ENCODE measurements around the gene GRAMD2A.

Gene GRAMD2A

DNA sequence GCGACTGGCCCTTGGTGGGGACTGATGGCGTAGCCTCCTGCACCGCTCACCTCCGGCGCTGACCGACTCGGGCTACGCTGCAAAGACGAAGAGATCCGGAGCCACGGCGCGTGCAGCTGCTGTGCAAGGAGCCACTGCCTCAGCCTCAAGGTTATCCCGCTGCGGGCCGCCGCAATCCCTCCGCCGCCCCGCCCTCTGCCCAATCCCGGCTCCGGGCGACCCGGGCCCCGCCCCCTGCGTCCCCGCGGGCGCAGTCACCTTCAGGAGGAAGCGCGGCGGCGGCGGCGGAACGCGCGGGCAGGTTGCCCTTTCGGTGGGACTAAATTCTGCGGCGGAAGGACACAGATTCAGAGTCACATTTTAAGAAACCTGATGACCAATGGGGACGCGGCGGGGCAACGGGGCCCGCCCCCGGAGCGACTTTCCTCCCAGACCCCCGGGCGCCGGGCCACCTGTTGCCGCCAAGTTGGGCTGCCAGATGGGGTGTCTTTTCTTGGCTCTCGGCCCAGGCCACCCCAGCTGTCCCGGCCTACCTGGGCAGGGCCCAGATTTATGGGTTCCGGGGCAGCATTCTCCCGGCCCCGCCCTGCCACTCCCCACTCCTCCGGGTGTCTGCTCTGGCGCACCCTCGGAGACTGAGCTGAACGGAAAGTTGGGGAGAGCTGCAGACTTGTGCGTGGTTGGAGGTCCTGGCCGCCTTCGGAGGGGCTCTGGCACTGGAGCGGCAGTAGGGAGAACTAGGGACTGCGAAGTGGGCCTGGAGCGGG lies 33.7 kb upstream of the GRAMD2A start, which contains the start of gene PKM (continued):
- TF ChIP-seq IKZF3 (tag by site-specific recombination; IDR thresholded peaks at IDR 0.05) (peak; percentile 62), ZNF292 (tag by site-specific recombination; IDR thresholded peaks at IDR 0.05; ENCODE audit: borderline replicate concordance, low read depth) (no peak), ZNF544 (tag by site-specific recombination; IDR thresholded peaks at IDR 0.05) (no peak), ZNF302 (tag by site-specific recombination; IDR thresholded peaks at IDR 0.05; ENCODE audit: low read depth) (no peak), ZXDB (tag by site-specific recombination; IDR thresholded peaks at IDR 0.05) (peak; percentile 97), ZFP3 (tag by site-specific recombination; IDR thresholded peaks at IDR 0.05; ENCODE audit: low read depth) (no peak), ZNF2 (tag by site-specific recombination; IDR thresholded peaks at IDR 0.05) (peak; percentile 13; the same call in 1 of the 2 replicates), ZSCAN23 (tag by site-specific recombination; IDR thresholded peaks at IDR 0.05) (peak; percentile 83), FEZF1 (tag by site-specific recombination; IDR thresholded peaks at IDR 0.05) (peak; percentile 41), BCL11A (tag by site-specific recombination; IDR thresholded peaks at IDR 0.05; ENCODE audit: low read depth) (peak; percentile 79), SP7 (tag by site-specific recombination; IDR thresholded peaks at IDR 0.05) (peak; percentile 94), ZNF19 (tag by site-specific recombination; IDR thresholded peaks at IDR 0.05; ENCODE audit: low read depth) (no peak), KLF7 (tag by site-specific recombination; IDR thresholded peaks at IDR 0.05; ENCODE audit: borderline replicate concordance) (peak; percentile 96), ZNF747 (tag by site-specific recombination; IDR thresholded peaks at IDR 0.05) (no peak), ZNF366 (tag by site-specific recombination; conservative IDR thresholded peaks at IDR 0.05) (peak; percentile 17; the same call in 1 of the 2 replicates), ZFP69B (tag by site-specific recombination; IDR thresholded peaks at IDR 0.05) (peak; percentile 49), ZNF133 (tag by site-specific recombination; IDR thresholded peaks at IDR 0.05) (no peak), ZNF660 (tag by site-specific recombination; IDR thresholded peaks at IDR 0.05) (peak; percentile 99), ZNF239 (tag by site-specific recombination; IDR thresholded peaks at IDR 0.05) (0 out of 2 replicates have a peak, but pooled peaks have one; percentile 4), KLF10 (tag by site-specific recombination; IDR thresholded peaks at IDR 0.05) (peak; percentile 97), ZNF404 (tag by site-specific recombination; IDR thresholded peaks at IDR 0.05) (no peak), YY2 (tag by site-specific recombination; IDR thresholded peaks at IDR 0.05) (peak; percentile 59; the same call in 1 of the 2 replicates), ZNF155 (tag by site-specific recombination; IDR thresholded peaks at IDR 0.05) (no peak), KLF16 (tag by site-specific recombination; IDR thresholded peaks at IDR 0.05) (peak; percentile 99), ZBTB1 (tag by site-specific recombination; IDR thresholded peaks at IDR 0.05) (peak; percentile 55; the same call in 1 of the 2 replicates), ZNF768 (tag by site-specific recombination; IDR thresholded peaks at IDR 0.05) (peak; percentile 80; the same call in 1 of the 2 replicates), ZNF274 (IDR thresholded peaks at IDR 0.05; ENCODE audit: low read length) (no peak), ZNF274 (tag by site-specific recombination; IDR thresholded peaks at IDR 0.05; ENCODE audit: borderline replicate concordance) (no peak), ZNF48 (tag by site-specific recombination; IDR thresholded peaks at IDR 0.05) (no peak), BCL11B (tag by site-specific recombination; IDR thresholded peaks at IDR 0.05; ENCODE audit: low read depth) (peak; percentile 86), PRDM1 (tag by site-specific recombination; IDR thresholded peaks at IDR 0.05) (no peak)
- TF ChIP-seq, protein P1, sequence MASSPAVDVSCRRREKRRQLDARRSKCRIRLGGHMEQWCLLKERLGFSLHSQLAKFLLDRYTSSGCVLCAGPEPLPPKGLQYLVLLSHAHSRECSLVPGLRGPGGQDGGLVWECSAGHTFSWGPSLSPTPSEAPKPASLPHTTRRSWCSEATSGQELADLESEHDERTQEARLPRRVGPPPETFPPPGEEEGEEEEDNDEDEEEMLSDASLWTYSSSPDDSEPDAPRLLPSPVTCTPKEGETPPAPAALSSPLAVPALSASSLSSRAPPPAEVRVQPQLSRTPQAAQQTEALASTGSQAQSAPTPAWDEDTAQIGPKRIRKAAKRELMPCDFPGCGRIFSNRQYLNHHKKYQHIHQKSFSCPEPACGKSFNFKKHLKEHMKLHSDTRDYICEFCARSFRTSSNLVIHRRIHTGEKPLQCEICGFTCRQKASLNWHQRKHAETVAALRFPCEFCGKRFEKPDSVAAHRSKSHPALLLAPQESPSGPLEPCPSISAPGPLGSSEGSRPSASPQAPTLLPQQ (tag by site-specific recombination; IDR thresholded peaks at IDR 0.05) = peak; percentile 94
- TF ChIP-seq, protein P2, sequence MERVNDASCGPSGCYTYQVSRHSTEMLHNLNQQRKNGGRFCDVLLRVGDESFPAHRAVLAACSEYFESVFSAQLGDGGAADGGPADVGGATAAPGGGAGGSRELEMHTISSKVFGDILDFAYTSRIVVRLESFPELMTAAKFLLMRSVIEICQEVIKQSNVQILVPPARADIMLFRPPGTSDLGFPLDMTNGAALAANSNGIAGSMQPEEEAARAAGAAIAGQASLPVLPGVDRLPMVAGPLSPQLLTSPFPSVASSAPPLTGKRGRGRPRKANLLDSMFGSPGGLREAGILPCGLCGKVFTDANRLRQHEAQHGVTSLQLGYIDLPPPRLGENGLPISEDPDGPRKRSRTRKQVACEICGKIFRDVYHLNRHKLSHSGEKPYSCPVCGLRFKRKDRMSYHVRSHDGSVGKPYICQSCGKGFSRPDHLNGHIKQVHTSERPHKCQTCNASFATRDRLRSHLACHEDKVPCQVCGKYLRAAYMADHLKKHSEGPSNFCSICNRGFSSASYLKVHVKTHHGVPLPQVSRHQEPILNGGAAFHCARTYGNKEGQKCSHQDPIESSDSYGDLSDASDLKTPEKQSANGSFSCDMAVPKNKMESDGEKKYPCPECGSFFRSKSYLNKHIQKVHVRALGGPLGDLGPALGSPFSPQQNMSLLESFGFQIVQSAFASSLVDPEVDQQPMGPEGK (tag by site-specific recombination; IDR thresholded peaks at IDR 0.05) = peak; percentile 98
- TF ChIP-seq, protein P3, sequence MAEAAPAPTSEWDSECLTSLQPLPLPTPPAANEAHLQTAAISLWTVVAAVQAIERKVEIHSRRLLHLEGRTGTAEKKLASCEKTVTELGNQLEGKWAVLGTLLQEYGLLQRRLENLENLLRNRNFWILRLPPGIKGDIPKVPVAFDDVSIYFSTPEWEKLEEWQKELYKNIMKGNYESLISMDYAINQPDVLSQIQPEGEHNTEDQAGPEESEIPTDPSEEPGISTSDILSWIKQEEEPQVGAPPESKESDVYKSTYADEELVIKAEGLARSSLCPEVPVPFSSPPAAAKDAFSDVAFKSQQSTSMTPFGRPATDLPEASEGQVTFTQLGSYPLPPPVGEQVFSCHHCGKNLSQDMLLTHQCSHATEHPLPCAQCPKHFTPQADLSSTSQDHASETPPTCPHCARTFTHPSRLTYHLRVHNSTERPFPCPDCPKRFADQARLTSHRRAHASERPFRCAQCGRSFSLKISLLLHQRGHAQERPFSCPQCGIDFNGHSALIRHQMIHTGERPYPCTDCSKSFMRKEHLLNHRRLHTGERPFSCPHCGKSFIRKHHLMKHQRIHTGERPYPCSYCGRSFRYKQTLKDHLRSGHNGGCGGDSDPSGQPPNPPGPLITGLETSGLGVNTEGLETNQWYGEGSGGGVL (tag by site-specific recombination; IDR thresholded peaks at IDR 0.05) = peak; percentile 49; the same call in 1 of the 2 replicates
- TF ChIP-seq, protein P4, sequence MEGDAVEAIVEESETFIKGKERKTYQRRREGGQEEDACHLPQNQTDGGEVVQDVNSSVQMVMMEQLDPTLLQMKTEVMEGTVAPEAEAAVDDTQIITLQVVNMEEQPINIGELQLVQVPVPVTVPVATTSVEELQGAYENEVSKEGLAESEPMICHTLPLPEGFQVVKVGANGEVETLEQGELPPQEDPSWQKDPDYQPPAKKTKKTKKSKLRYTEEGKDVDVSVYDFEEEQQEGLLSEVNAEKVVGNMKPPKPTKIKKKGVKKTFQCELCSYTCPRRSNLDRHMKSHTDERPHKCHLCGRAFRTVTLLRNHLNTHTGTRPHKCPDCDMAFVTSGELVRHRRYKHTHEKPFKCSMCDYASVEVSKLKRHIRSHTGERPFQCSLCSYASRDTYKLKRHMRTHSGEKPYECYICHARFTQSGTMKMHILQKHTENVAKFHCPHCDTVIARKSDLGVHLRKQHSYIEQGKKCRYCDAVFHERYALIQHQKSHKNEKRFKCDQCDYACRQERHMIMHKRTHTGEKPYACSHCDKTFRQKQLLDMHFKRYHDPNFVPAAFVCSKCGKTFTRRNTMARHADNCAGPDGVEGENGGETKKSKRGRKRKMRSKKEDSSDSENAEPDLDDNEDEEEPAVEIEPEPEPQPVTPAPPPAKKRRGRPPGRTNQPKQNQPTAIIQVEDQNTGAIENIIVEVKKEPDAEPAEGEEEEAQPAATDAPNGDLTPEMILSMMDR (tag by site-specific recombination; IDR thresholded peaks at IDR 0.05) = peak; percentile 19

Data from HEK293 (cell line).